Right cardiac atrium (tissue), 5 donors: Measurements from ENCODE around the gene FKBP14. TPM values are rescaled to one million over a fixed set of nuclear protein-coding genes. Genes with fewer than 3 reads are reported as not detected.

ENCODE experiments used
- ATAC-seq, 2 donors: fragments of 200-7000 bp; cut with Tn5 transposase; one replicate each; pipeline versions ENCODE4 v1.8.0 to v1.9.1; 2020; ENCODE audit warnings: moderate library complexity in 2 of 2, mild to moderate bottlenecking in 1 of 2
- DNase-seq, 3 donors: peaks; one replicate each; pipeline ENCODE4 v3.0.0-alpha.2; 2020
- H3K27ac ChIP-seq: one replicate; pipeline ENCODE4 v1.5.1; 2013; ENCODE audit warnings: mild to moderate bottlenecking, low read length, control low read depth, moderate library complexity
- H3K27me3 ChIP-seq: one replicate; pipeline ENCODE4 v1.6.1; 2013; ENCODE audit not compliant: control insufficient read depth, insufficient read depth
- H3K4me1 ChIP-seq: one replicate; pipeline ENCODE4 v1.6.1; 2013; ENCODE audit warnings: low read length; ENCODE audit not compliant: control insufficient read depth, insufficient read depth
- H3K4me3 ChIP-seq: one replicate; pipeline ENCODE4 v1.5.1; 2013; ENCODE audit warnings: low read length, control low read depth
- H3K9me3 ChIP-seq: one replicate; pipeline ENCODE4 v1.6.1; 2013; ENCODE audit warnings: low read length; ENCODE audit not compliant: control insufficient read depth
- WGBS: extraction: QIAGEN DNeasy Blood & Tissue Kit; methylation state at CpG from one replicate; pipeline ENCODE4 v1.1.7; 2013; 5-methylcytosine and 5-hydroxymethylcytosine counted together
- intact Hi-C, 4 donors: fragments of 100-400 bp; cut with DNase I; formaldehyde crosslinking; loops; one replicate each; pipeline versions ENCODE4 v1.11.0 to v1.14.0; 2022 to 2023
- polyA plus RNA-seq: library from polyadenylated mRNA; stranded (reverse); fragments of 200-250 nt; gene quantifications from one replicate; pipeline ENCODE4 v1.2.3, GENCODE V29; 2013
- total RNA-seq, 4 donors: library from RNA; stranded (reverse); fragmentation: NEBNext Ultra II Directional; extraction: Animal tissue kit (Norgen Biotek cat#: 25700); gene quantifications; one replicate each; pipeline ENCODE4 v1.2.1, GENCODE V29; 2021
- donor health status: healthy with polysubstance abuse.
- donor health status: DM: no; HTN: yes; CAD: no.
- donor health status: DM: no; HTN: no; CAD: no.
- donor health status: DM: no; HTN: yes; CAD: no; lungs with severe emphysema.
- donor health status: DM: yes; HTN: yes; CAD: no.

FKBP14 gene
- total and polyA plus RNA-seq, 5 donors, result 3.8 to 23.6 (median 13.7) TPM

GRCh38 chr7:29989257-29989995 is 37.1 kb downstream of the FKBP14 start, which contains the start of gene SCRN1:
Gene SCRN1, minus strand, starts transcription at chr7:29989801. Its CDS starts 20,734 bp downstream, at chr7:29969067.
- peak within 1 kb of the TSS; percentile 49 for H3K27ac ChIP-seq
- peak; percentile 75 to 76 for ATAC-seq
- H3K27me3 ChIP-seq, result no peaks in the 10 kb centered on the region
- peaks cover 2% of the 10 kb centered on the region for H3K4me1 ChIP-seq
- peak within 1 kb of the TSS; percentile 71 for H3K4me3 ChIP-seq
- peak; percentile 45 to 83 (median 83) for DNase-seq
- no peaks in the 10 kb centered on the region for H3K9me3 ChIP-seq
- intact Hi-C loops, result no loop called here
- under 1% methylated on average over 78 of the region's 79 CpGs for whole genome bisulfite sequencing

DNA sequence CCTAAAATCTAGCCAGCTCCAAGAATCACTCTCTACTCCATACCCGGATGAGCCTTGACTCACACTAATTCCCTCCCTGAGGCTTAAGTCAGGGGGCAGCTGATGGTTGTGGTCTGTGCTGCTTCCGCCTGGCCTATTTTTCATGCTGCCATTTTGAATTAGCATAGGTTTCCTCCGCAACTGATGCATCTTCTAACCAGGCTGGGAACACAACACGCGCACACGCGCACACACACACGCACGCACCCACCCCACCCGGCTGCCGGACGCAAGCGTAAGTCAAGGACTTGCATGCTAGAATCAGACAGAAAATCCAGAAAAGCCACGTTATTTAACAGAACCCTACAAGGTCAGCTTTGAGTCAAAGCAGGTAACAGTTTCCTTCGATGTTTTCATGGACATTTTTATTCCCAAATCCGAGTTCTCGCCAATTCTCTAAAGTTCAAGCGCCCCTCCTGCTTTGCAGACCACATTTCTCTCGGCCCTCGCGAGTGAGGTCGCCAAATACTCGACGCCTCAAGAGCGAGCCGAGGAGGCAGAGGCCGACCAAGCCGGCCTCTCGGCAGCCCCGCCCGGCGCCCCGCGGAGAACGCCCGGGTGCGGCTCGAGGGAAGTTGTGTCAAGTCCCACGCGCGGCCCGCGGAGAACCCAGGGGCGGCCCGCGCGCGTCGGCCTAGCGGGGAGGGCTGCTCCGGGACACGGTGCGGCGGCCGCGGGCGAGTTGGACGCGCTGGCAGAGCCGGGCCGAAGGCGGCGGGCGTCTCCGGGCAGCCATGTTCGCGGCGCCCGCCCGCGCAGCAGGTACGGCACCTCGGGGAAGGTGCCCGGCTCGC is 37.9 kb downstream of the FKBP14 start:
- H3K4me3 ChIP-seq, result peak overlapping the region; percentile 71
- intact Hi-C loops, result no loop called here
- DNase-seq (peak; percentile 52 to 84 (median 82)), ATAC-seq (peak; percentile 72 to 81)
- peak overlapping the region; percentile 49 for H3K27ac ChIP-seq
- peaks cover 2% of the 10 kb centered on the region for H3K4me1 ChIP-seq
- H3K27me3 ChIP-seq, result no peaks in the 10 kb centered on the region
- 9% methylated on average over 75 of the region's 75 CpGs for WGBS
- H3K9me3 ChIP-seq, result no peaks in the 10 kb centered on the region

DNA sequence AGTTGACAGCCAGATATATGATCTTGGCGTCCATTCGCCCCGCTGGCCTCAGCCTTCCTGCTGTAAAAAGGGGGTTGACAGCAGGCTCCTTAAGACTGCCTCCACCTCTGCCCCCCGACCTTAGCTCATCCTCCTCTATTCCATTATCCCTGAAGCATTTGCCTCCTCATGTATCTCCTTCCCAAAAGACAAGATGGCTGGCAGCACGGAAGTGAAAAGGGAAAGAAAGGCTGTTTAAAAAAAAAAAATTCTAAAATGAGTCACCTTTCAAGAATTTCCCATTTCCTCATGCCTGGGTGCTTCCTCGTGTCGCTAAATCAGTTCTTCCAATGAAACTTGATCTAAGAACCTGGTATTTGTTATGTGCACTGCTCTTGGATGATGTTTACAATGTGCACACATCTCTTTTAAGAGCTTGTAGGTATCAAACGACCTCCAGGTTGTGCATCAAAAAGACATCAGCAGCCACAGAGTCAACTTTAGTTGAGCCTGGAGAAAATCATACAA is 38.6 kb downstream of the FKBP14 start:
- H3K27ac ChIP-seq, result no peak overlapping the region
- H3K4me3 ChIP-seq, result no peak overlapping the region
- peaks cover 2% of the 10 kb centered on the region for H3K4me1 ChIP-seq
- no peaks in the 10 kb centered on the region for H3K27me3 ChIP-seq
- WGBS, result 56% methylated on average over 8 of the region's 8 CpGs
- intact Hi-C loops, result no loop called here
- no peaks in the 10 kb centered on the region for H3K9me3 ChIP-seq
- ATAC-seq, result no peak
- DNase-seq, result no peak

DNA sequence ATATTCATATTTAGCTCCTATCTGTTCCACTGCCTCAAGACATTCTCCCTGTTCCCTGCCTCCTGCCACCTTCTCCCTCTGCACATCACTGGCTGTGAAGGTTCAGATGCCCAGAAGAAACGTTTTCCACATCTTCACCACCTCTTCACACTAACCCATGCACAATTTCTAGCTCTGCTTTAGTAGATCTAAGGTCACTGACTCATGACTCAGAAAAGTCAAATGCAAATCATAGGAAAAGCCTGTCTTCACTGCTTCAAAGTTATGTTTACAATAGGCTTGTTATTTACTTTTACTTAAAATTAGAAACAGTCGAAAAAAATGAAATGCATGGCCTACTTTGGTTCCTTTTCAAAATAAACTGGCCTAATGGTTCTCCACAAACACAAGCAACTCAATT is 39.4 kb downstream of the FKBP14 start:
- Histone ChIP-seq H3K27ac (no peak overlapping the region), H3K27me3 (no peaks in the 10 kb centered on the region), H3K9me3 (no peaks in the 10 kb centered on the region), H3K4me1 (peaks cover 2% of the 10 kb centered on the region), H3K4me3 (no peak overlapping the region)
- 62% methylated on average over 2 of the region's 2 CpGs for WGBS
- no peak for DNase-seq
- intact Hi-C loops, result no loop called here
- no peak for ATAC-seq

DNA sequence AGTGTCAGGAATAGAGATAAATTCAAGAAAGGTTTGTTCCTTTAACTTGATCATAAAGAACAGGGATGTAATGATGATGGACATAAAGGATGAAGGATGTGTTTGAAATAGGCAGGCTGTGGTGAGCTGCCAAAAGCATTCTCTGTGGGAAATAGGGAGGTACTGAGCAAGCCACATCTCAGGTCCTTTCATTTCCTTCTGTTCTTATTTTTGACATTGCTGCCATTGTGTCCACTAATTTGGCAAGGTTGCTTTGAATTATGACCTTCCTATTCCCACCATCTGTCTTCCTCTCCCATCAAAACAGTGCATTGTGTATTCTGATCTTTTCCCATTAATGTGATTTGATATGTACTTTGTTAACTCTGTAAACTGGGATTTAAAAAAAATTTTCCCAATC is 46.4 kb downstream of the FKBP14 start:
- intact Hi-C loops, result no loop called here
- ATAC-seq (no peak), DNase-seq (no peak)
- Histone ChIP-seq H3K27me3 (no peaks in the 10 kb centered on the region), H3K27ac (no peak overlapping the region), H3K4me3 (no peak overlapping the region), H3K9me3 (no peaks in the 10 kb centered on the region), H3K4me1 (no peaks in the 10 kb centered on the region)

DNA sequence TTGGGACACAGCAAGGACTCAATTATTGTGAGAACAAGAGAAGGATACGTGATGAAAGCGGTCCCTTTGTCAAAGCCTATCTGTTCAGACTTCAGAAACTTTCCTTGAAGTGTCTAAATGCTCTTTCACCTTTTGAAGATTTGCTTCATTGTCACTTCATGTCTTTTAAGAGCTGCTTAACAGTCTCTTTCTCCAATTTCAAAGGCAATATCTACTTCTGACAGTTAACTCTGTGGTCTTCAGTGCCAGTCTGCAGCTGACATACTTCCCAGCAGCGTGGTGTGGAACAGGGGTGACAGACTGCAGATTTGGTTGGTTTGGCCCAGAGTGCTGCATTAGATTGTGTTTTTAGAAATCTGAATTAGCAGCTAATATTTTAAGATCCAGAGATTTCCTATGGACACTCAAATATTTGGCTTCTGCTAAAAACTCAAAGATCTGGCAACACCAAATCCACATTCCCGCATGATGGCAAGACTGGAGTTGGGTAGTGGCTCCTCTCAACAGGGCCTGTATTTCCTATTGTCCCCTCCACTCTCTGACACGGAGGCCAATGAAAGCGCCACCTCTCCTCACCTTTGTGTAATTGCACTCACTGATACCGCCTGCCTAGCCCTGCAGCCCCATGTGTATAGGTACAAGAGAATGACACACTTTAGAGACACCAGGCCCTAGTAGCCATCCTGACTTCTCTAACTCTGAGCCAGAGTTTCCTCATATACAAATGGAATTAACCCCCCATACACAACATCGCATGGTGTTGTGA is 48.4 kb downstream of the FKBP14 start:
- 89% methylated on average over 8 of the region's 8 CpGs for WGBS
- H3K27ac ChIP-seq, result no peak overlapping the region
- DNase-seq (no peak), ATAC-seq (no peak)
- no peaks in the 10 kb centered on the region for H3K9me3 ChIP-seq
- intact Hi-C loops, result no loop called here
- no peaks in the 10 kb centered on the region for H3K4me1 ChIP-seq
- H3K27me3 ChIP-seq, result no peaks in the 10 kb centered on the region
- no peak overlapping the region for H3K4me3 ChIP-seq

DNA sequence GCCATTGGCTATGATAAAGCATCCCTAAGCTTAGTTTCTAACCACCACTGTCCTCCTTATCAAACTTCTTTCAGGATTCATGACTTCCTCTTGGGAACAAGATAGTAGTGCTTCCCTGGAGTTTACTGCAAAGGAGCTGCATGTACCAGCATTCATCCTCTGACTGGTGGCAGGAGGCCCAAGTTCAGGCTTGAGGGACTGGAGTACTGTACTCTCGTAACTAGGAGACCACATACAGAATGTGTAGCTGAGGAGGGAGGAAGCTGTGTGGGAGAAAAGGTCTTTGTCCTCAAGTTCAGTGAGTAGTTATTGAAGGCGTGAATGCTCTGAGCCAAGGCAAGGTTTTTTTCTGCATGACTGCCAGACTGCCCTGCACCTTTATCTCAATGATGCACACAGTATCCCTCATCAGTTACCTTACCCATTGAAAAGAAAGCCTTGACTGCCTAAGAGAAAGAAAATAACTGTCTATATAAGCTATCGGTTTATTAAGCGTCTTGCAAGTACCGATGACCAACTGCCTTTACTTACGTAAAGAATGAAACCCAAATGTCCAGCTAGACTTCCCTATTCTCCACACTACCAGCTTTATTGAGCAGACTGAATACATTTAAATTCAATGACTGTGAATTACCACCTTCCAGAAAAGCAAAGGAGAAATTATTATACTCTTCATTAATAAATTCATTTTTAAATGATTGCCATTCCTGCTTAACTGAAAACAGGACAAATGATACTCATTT is 49.7 kb downstream of the FKBP14 start:
- ATAC-seq (peak in 1 of 2 donors; percentile 86), DNase-seq (peak in 2 of 3 donors; percentile 22 to 77)
- 66% methylated on average over 6 of the region's 6 CpGs for WGBS
- intact Hi-C loops, result no loop called here
- peak overlapping the region; percentile 51 for H3K27ac ChIP-seq
- H3K4me1 ChIP-seq, result no peaks in the 10 kb centered on the region
- H3K4me3 ChIP-seq, result no peak overlapping the region
- no peaks in the 10 kb centered on the region for H3K9me3 ChIP-seq
- H3K27me3 ChIP-seq, result no peaks in the 10 kb centered on the region

DNA sequence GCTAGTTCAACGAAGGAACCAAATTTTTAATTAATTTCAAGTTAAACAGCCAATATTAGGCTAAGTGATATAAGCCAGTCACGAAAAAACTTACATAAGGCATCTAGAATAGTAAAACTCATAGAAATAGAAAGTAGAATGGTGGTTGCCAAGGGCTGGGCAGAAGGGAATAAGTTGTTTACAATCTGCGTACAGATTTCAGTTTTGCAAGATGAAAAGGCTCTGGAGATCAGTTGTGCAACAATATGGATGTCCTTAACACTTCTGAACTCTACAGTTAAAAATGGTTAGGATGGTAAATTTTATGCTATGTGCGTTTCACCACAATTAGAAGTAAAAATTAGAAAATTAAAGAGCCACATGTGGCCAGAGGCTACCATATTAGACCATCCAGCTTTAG is 50.2 kb downstream of the FKBP14 start:
- Histone ChIP-seq H3K27ac (peak overlapping the region; percentile 51), H3K27me3 (no peaks in the 10 kb centered on the region), H3K4me3 (peak overlapping the region; percentile 5), H3K9me3 (no peaks in the 10 kb centered on the region), H3K4me1 (no peaks in the 10 kb centered on the region)
- DNase-seq, result no peak
- WGBS, result 66% methylated on average over 4 of the region's 4 CpGs
- ATAC-seq, result peak in 1 of 2 donors; percentile 62
- intact Hi-C loops, result no loop called here

DNA sequence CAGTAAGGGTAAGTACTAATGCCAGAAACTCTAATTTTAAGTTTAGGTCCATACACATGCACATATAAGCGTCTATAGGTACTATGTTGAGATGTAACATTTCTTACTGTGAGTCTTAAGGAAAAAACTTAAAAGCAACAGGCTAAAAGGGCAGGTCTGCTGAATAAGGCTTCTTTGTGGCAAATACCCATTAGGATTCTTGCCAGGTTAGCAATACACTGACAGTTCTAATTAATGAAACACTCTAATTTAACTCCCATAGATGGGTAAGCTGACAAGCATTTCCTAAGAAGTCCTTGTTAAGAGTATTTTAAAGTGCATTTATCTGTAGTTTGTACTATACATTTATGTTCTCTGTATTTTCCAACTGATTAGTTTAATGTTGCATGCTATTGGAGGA is 50.9 kb downstream of the FKBP14 start:
- WGBS, result 94% methylated on average over 1 of the region's 1 CpG
- intact Hi-C loops, result no loop called here
- H3K4me3 ChIP-seq, result no peak overlapping the region
- ATAC-seq (no peak), DNase-seq (no peak)
- H3K27ac ChIP-seq, result no peak overlapping the region
- H3K4me1 ChIP-seq, result no peaks in the 10 kb centered on the region
- H3K27me3 ChIP-seq, result no peaks in the 10 kb centered on the region
- H3K9me3 ChIP-seq, result no peaks in the 10 kb centered on the region

GRCh38 chr7:29974286-29974685 is 52.2 kb downstream of the FKBP14 start:
- no peaks in the 10 kb centered on the region for H3K4me1 ChIP-seq
- H3K27ac ChIP-seq, result no peak overlapping the region
- H3K27me3 ChIP-seq, result no peaks in the 10 kb centered on the region
- ATAC-seq (no peak), DNase-seq (no peak)
- H3K4me3 ChIP-seq, result no peak overlapping the region
- WGBS, result 80% methylated on average over 3 of the region's 3 CpGs
- intact Hi-C loops, result no loop called here
- no peaks in the 10 kb centered on the region for H3K9me3 ChIP-seq
